H1 (cell line): ENCODE measurements around the gene RNFT1. TPM values are rescaled to one million over a fixed set of nuclear protein-coding genes. Genes with fewer than 3 reads are reported as not detected.

ENCODE experiments used
- CTCF ChIA-PET: fragments of 300-600 bp; sonication (Branson Sonifier 250); formaldehyde crosslinking; loops from one replicate; lab custom pipeline; 2021; ENCODE audit not compliant: partially characterized antibody; lab: Charles Lee
- POLR2A ChIA-PET: fragments of 300-600 bp; sonication (Branson Sonifier 250); formaldehyde crosslinking; loops from one replicate; lab custom pipeline; 2021; ENCODE audit warnings: inconsistent platforms; ENCODE audit not compliant: partially characterized antibody; lab: Charles Lee
- DNase-seq, 2 experiments: peaks; one replicate each; pipeline versions ENCODE4 v3.0.0 to v3.0.0-alpha.2; 2010 to 2022; ENCODE audit warnings: low spot score in 2 of 2, low read depth in 1 of 2, mixed read lengths in 1 of 2
- FAIRE-seq: peaks from 2 replicates; lab custom pipeline; 2011; peaks lifted over from hg19 to GRCh38; lab: Jason Lieb, UNC
- H2AFZ ChIP-seq: 2 replicates; pipeline ENCODE4 v1.8.1; 2012; ENCODE audit warnings: low read length, inconsistent platforms
- H2AK5ac ChIP-seq: 2 replicates; pipeline ENCODE4 v1.6.1; 2013; ENCODE audit warnings: low read depth, low read length
- H2BK120ac ChIP-seq: replicated peaks from 2 replicates; pipeline ENCODE3; 2013; ENCODE audit warnings: low read depth, low read length, inconsistent platforms
- H2BK12ac ChIP-seq: 2 replicates; pipeline ENCODE4 v1.6.1; 2013; ENCODE audit warnings: low read depth, low read length
- H2BK15ac ChIP-seq: 2 replicates; pipeline ENCODE4 v1.6.1; 2013; ENCODE audit warnings: low read length
- H2BK20ac ChIP-seq: 2 replicates; pipeline ENCODE4 v1.6.1; 2013; ENCODE audit warnings: low read length
- H2BK5ac ChIP-seq: 2 replicates; pipeline ENCODE4 v1.6.1; 2013; ENCODE audit warnings: low read depth, low read length
- H3K14ac ChIP-seq: 2 replicates; pipeline ENCODE4 v1.6.1; 2013; ENCODE audit warnings: inconsistent platforms; ENCODE audit not compliant: insufficient read length
- H3K18ac ChIP-seq: 2 replicates; pipeline ENCODE4 v1.6.1; 2013; ENCODE audit warnings: low read length; ENCODE audit errors: extremely low read depth
- H3K23ac ChIP-seq: 2 replicates; pipeline ENCODE4 v1.6.1; 2013; ENCODE audit warnings: inconsistent platforms; ENCODE audit not compliant: insufficient read length
- H3K23me2 ChIP-seq: 2 replicates; pipeline ENCODE4 v1.6.1; 2013; ENCODE audit warnings: low read depth, low read length
- H3K27ac ChIP-seq: 2 replicates; pipeline ENCODE4 v1.6.1; 2011; ENCODE audit warnings: low read depth, low read length, inconsistent platforms
- H3K27me3 ChIP-seq, 4 experiments: replicated peaks in 1 of 4; 1 replicate in 1 of 4; 2 replicates in 3 of 4; pipeline versions ENCODE4 v1.6.1 to v1.8.1; 2011 to 2013; ENCODE audit warnings: low read length in 3 of 4, mild to moderate bottlenecking in 3 of 4, inconsistent platforms in 2 of 4, mixed read lengths in 2 of 4, moderate library complexity in 1 of 4; ENCODE audit not compliant: control insufficient read depth in 3 of 4, insufficient read depth in 3 of 4; ENCODE audit errors: extremely low read depth in 1 of 4
- H3K36me3 ChIP-seq, 4 experiments: 2 replicates each; pipeline versions ENCODE4 v1.6.1 to v1.8.1; 2011 to 2013; ENCODE audit warnings: mild to moderate bottlenecking in 4 of 4, low read length in 3 of 4, moderate library complexity in 2 of 4, control low read depth in 1 of 4, inconsistent platforms in 1 of 4; ENCODE audit not compliant: insufficient read depth in 4 of 4, control insufficient read depth in 2 of 4
- H3K4ac ChIP-seq: replicated peaks from 2 replicates; pipeline ENCODE3; 2013; ENCODE audit warnings: low read length, low read depth, mixed read lengths, inconsistent platforms; ENCODE audit not compliant: insufficient read length
- H3K4me1 ChIP-seq, 4 experiments: replicated peaks in 1 of 4; 1 replicate in 1 of 4; 2 replicates in 3 of 4; pipeline versions ENCODE4 v1.6.1 to v1.8.1; 2011 to 2013; ENCODE audit warnings: low read length in 3 of 4, inconsistent platforms in 2 of 4, mixed read lengths in 1 of 4; ENCODE audit not compliant: insufficient read depth in 4 of 4, control insufficient read depth in 3 of 4
- H3K4me2 ChIP-seq, 2 experiments: 2 replicates each; pipeline versions ENCODE4 v1.6.1 to v1.8.1; 2011 to 2013; ENCODE audit warnings: low read depth in 2 of 2, low read length in 2 of 2, control low read depth in 1 of 2, inconsistent platforms in 1 of 2, mild to moderate bottlenecking in 1 of 2; ENCODE audit not compliant: insufficient read depth in 1 of 2
- H3K4me3 ChIP-seq, 4 experiments: fragments of 200-600, 300-600 bp in 1 of 4; sonication (generic), shearing (Covaris generic), sonication (Bioruptor Twin) in 1 of 4; 2 replicates each; pipeline versions ENCODE4 v1.5.1 to v1.8.1; 2011 to 2016; ENCODE audit warnings: low read length in 4 of 4, low read depth in 3 of 4, control low read depth in 2 of 4, inconsistent platforms in 2 of 4, mild to moderate bottlenecking in 2 of 4, mixed read lengths in 1 of 4, moderate library complexity in 1 of 4; ENCODE audit not compliant: insufficient read depth in 2 of 4; ENCODE audit errors: extremely low read depth in 1 of 4
- H3K56ac ChIP-seq: replicated peaks from 2 replicates; pipeline ENCODE3; 2013; ENCODE audit warnings: low read depth, mild to moderate bottlenecking, mixed read lengths, low read length, inconsistent platforms; ENCODE audit not compliant: insufficient read length
- H3K79me1 ChIP-seq: 2 replicates; pipeline ENCODE4 v1.6.1; 2013; ENCODE audit warnings: low read depth, low read length, control low read depth
- H3K79me2 ChIP-seq, 2 experiments: 2 replicates each; pipeline versions ENCODE4 v1.6.1 to v1.8.1; 2012 to 2013; ENCODE audit warnings: low read length in 2 of 2, mild to moderate bottlenecking in 2 of 2, inconsistent platforms in 1 of 2; ENCODE audit not compliant: insufficient read depth in 2 of 2, control insufficient read depth in 1 of 2
- H3K9ac ChIP-seq, 4 experiments: replicated peaks in 1 of 4; 1 replicate in 1 of 4; 2 replicates in 3 of 4; pipeline versions ENCODE4 v1.6.1 to v1.8.1; 2011 to 2013; ENCODE audit warnings: low read depth in 3 of 4, low read length in 3 of 4, control low read depth in 2 of 4, mild to moderate bottlenecking in 2 of 4, moderate library complexity in 2 of 4, inconsistent platforms in 1 of 4; ENCODE audit errors: extremely low read depth in 1 of 4
- H3K9me3 ChIP-seq, 2 experiments: 2 replicates each; pipeline versions ENCODE4 v1.6.1 to v1.8.1; 2012 to 2013; ENCODE audit warnings: mild to moderate bottlenecking in 2 of 2, moderate library complexity in 2 of 2, control low read depth in 1 of 2, inconsistent platforms in 1 of 2, low read depth in 1 of 2, low read length in 1 of 2, mixed read lengths in 1 of 2; ENCODE audit not compliant: insufficient read depth in 2 of 2
- H4K20me1 ChIP-seq, 2 experiments: replicated peaks in 1 of 2; 2 replicates each; pipeline versions ENCODE3 to v1.8.1; 2011 to 2013; ENCODE audit warnings: inconsistent platforms in 2 of 2, low read length in 2 of 2, mild to moderate bottlenecking in 1 of 2; ENCODE audit not compliant: insufficient read depth in 2 of 2, control insufficient read depth in 1 of 2
- H4K5ac ChIP-seq: 2 replicates; pipeline ENCODE4 v1.6.1; 2013; ENCODE audit warnings: low read length, low read depth, mixed read lengths, inconsistent platforms; ENCODE audit not compliant: insufficient read length
- H4K8ac ChIP-seq: 2 replicates; pipeline ENCODE4 v1.8.0; 2013; ENCODE audit warnings: mild to moderate bottlenecking, moderate library complexity, low read length, inconsistent platforms; ENCODE audit not compliant: insufficient read depth; ENCODE audit errors: extremely low read depth
- H4K91ac ChIP-seq: replicated peaks from 2 replicates; pipeline ENCODE3; 2013; ENCODE audit warnings: low read length, mixed read lengths, inconsistent platforms; ENCODE audit not compliant: insufficient read length
- ASH2L ChIP-seq: fragments of 200-600, 300-600 bp; sonication (generic); IDR thresholded peaks from one replicate; pipeline ENCODE4 v1.7.1; 2017; ENCODE audit warnings: low read length
- ATF3 ChIP-seq: IDR thresholded peaks from 2 replicates; pipeline ENCODE4 v1.6.1; 2011; ENCODE audit warnings: low read depth, mild to moderate bottlenecking, low read length; ENCODE audit not compliant: insufficient read depth
- BRCA1 ChIP-seq: IDR thresholded peaks from 2 replicates; pipeline ENCODE4 v1.6.1; 2012; ENCODE audit warnings: low read depth, low read length, improper control_type of control experiment
- GTF2F1 ChIP-seq: IDR thresholded peaks from 2 replicates; pipeline ENCODE4 v1.6.1; 2012; ENCODE audit warnings: low read depth, low read length, improper control_type of control experiment, borderline replicate concordance
- MAX ChIP-seq: IDR thresholded peaks from 2 replicates; pipeline ENCODE4 v1.6.1; 2012; ENCODE audit warnings: inconsistent platforms
- NANOG ChIP-seq: IDR thresholded peaks from 2 replicates; pipeline ENCODE4 v1.6.1; 2011; ENCODE audit warnings: low read length, low read depth, mild to moderate bottlenecking, inconsistent platforms; ENCODE audit not compliant: insufficient read depth, poor library complexity, severe bottlenecking
- NRF1 ChIP-seq: IDR thresholded peaks from 2 replicates; pipeline ENCODE4 v1.6.1; 2011; ENCODE audit warnings: mild to moderate bottlenecking, low read depth, low read length, improper control_type of control experiment
- POLR2A ChIP-seq, 2 experiments: IDR thresholded peaks; 1 replicate in 1 of 2; 2 replicates in 1 of 2; pipeline ENCODE4 v1.6.1; 2011; ENCODE audit warnings: low read depth in 2 of 2, low read length in 2 of 2, mild to moderate bottlenecking in 2 of 2; ENCODE audit errors: control extremely low read depth in 1 of 2
- RFX5 ChIP-seq: IDR thresholded peaks from 2 replicates; pipeline ENCODE4 v1.6.1; 2011; ENCODE audit warnings: low read depth, low read length, improper control_type of control experiment, borderline replicate concordance
- SIRT6 ChIP-seq: IDR thresholded peaks from one replicate; pipeline ENCODE4 v1.7.1; 2012; ENCODE audit warnings: low read length, inconsistent platforms
- SP1 ChIP-seq: IDR thresholded peaks from 2 replicates; pipeline ENCODE4 v1.6.1; 2011; ENCODE audit warnings: low read depth, low read length
- TAF7 ChIP-seq: optimal IDR thresholded peaks from 2 replicates; pipeline ENCODE3; 2011; ENCODE audit warnings: low read depth, mild to moderate bottlenecking, inconsistent platforms, low read length, moderate library complexity, borderline replicate concordance
- TEAD4 ChIP-seq: IDR thresholded peaks from 2 replicates; pipeline ENCODE4 v1.6.1; 2012; ENCODE audit warnings: low read depth, low read length, inconsistent platforms, mixed read lengths
- WGBS, 2 experiments: shearing (Covaris generic) in 1 of 2; methylation state at CpG; one replicate each; pipeline versions ENCODE4 v1.1.6 to v1.1.7; 2013 to 2015; ENCODE audit warnings: low lambda C conversion rate in 2 of 2, mixed read lengths in 2 of 2, inconsistent platforms in 1 of 2, low coverage in 1 of 2, missing lambda C conversion rate in 1 of 2; ENCODE audit not compliant: insufficient replicate concordance in 2 of 2, insufficient coverage in 1 of 2, insufficient read length in 1 of 2; ENCODE audit errors: extremely low coverage in 1 of 2, missing lambda C conversion rate in 1 of 2; 5-methylcytosine and 5-hydroxymethylcytosine counted together
- polyA plus RNA-seq, 7 experiments: library from polyadenylated mRNA; depleted of rRNA in 3 of 7; stranded (reverse) in 5 of 7; unstranded in 2 of 7; fragments of >200 nt in 5 of 7; fragments of 200-250 nt in 2 of 7; gene quantifications; 1 replicate in 5 of 7; 2 replicates in 1 of 7; 4 replicates in 1 of 7; pipeline versions ENCODE4 v1.2.1 to v1.2.3, GENCODE V29; 2011 to 2013; ENCODE audit warnings: missing spikeins in 2 of 7, mixed read lengths in 2 of 7
- total RNA-seq: library from RNA; stranded (reverse); fragmentation: NEBNext Ultra II Directional; extraction: Animal tissue kit (Norgen Biotek cat#: 25700); gene quantifications from 2 replicates; pipeline ENCODE4 v1.2.1, GENCODE V29; 2021

RNFT1 gene
- total and polyA plus RNA-seq, 2 of the 8 experiments (the other 6 are each of a cell fraction or from before 2014, with no cell fraction given), result 3.0 to 5.2 TPM

GRCh38 chr17:59972778-59973177 is 8.2 kb upstream of the RNFT1 start:
- H2BK15ac ChIP-seq, result no peak overlapping the region
- H2BK120ac ChIP-seq, result no peak overlapping the region
- H3K9me3 ChIP-seq, result no peaks in the 10 kb centered on the region
- H4K5ac ChIP-seq, result no peak overlapping the region
- H4K20me1 ChIP-seq, result no peaks in the 10 kb centered on the region
- no peaks in the 10 kb centered on the region for H3K27me3 ChIP-seq
- no peak overlapping the region for H3K27ac ChIP-seq
- no peaks in the 10 kb centered on the region for H3K79me2 ChIP-seq
- no peak overlapping the region for H2BK5ac ChIP-seq
- no peaks in the 10 kb centered on the region for H3K23me2 ChIP-seq
- H3K56ac ChIP-seq, result no peak overlapping the region
- H2BK20ac ChIP-seq, result no peak overlapping the region
- CTCF ChIA-PET, result interaction anchor here (0.9 kb wide), 1 partner anchor 38 kb away, joined by 3 read pairs; no protein-coding TSS in a partner anchor
- no peak overlapping the region for H2AK5ac ChIP-seq
- H3K14ac ChIP-seq, result no peak overlapping the region
- POLR2A ChIA-PET, result no interaction called here
- H2BK12ac ChIP-seq, result no peak overlapping the region
- FAIRE-seq (no peak), DNase-seq (no peak)
- TF ChIP-seq POLR2A (IDR thresholded peaks at IDR 0.05; ENCODE audit: control extremely low read depth in 1 of 2, low read depth in 2 of 2, low read length in 2 of 2), result no peak
- TF ChIP-seq NRF1, result no peak
- no peak for TF ChIP-seq TAF7
- TF ChIP-seq GTF2F1, result no peak
- no peak for TF ChIP-seq MAX
- TF ChIP-seq SP1, result no peak
- no peak for TF ChIP-seq ATF3
- TF ChIP-seq TEAD4, result no peak
- no peak for TF ChIP-seq RFX5
- TF ChIP-seq BRCA1, result no peak
- no peak for TF ChIP-seq SIRT6
- no peak for TF ChIP-seq ASH2L
- no peak for TF ChIP-seq NANOG
- no peak overlapping the region for H3K4me2 ChIP-seq
- H3K4me3 ChIP-seq, result no peak overlapping the region
- no peak overlapping the region for H3K23ac ChIP-seq
- no peak overlapping the region for H4K91ac ChIP-seq
- no peaks in the 10 kb centered on the region for H3K4me1 ChIP-seq
- H3K36me3 ChIP-seq, result no peaks in the 10 kb centered on the region
- H3K4ac ChIP-seq, result no peak overlapping the region
- H2AFZ ChIP-seq, result no peak overlapping the region
- H4K8ac ChIP-seq, result no peak overlapping the region
- WGBS, 2 experiments, result 88% methylated on average over 1 of the region's 1 CpG; no CpG with 5 or more reads in 1 of the 2 experiments
- H3K18ac ChIP-seq, result no peak overlapping the region
- no peaks in the 10 kb centered on the region for H3K79me1 ChIP-seq
- H3K9ac ChIP-seq, result no peak overlapping the region
